ENCODE data around the gene GALNS.

GALNS gene

DNA sequence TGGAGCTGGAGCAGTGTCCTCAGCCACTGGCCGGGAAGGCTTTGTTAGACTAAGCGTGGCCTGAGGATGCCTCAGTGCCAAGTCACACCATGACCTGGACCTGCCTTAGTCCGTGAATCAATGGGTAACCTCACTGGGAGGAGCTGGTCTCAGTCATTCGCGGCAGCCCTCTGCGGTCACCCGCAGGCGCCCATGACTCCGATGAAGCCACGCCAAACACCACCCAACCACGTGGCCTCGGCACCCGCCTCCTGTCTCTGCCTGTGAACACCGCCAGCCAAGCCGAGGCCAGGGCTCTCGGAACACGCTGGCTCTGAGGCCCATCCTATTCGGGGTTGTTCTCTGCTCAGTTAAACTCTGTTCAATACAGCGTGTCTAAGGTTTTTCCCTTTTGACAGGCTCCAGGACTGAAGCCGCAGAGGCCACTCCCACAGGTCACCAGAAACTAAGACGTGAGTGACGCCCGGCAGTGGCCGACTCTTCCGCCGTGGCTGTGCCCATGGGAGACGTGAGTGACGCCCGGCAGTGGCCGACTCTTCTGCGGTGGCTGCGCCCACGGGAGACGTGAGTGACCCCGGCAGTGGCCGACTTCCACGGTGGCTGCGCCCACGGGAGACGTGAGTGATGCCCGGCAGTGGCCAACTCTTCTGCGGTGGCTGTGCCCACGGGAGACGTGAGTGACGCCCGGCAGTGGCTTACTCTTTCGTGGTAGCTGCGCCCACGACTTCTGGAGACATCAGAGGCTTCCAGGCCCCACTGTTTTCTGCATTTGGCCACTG is 26.6 kb upstream of the GALNS start:
- H3K36me3 ChIP-seq (ENCODE audit: insufficient read depth, insufficient read length, low read length) = no peaks in the 10 kb centered on the region
- H3K9me3 ChIP-seq (ENCODE audit: insufficient read depth, low read length) = no peaks in the 10 kb centered on the region
- no peaks in the 10 kb centered on the region for H3K27me3 ChIP-seq (ENCODE audit: insufficient read depth, insufficient read length)
- no peak for DNase-seq (ENCODE audit: low read depth, low spot score)
- H3K9ac ChIP-seq (ENCODE audit: insufficient read length, low read depth) = no peak overlapping the region
- TF ChIP-seq SUZ12 (IDR thresholded peaks at IDR 0.05; ENCODE audit: extremely low read depth, insufficient read depth, insufficient read length) = no peak
- no peak for TF ChIP-seq ZNF274 (IDR thresholded peaks at IDR 0.05; ENCODE audit: low read depth, low read length)
- TF ChIP-seq YY1 (IDR thresholded peaks at IDR 0.05; ENCODE audit: insufficient read depth, insufficient read length) = no peak
- peaks cover 26% of the 10 kb centered on the region for H3K4me1 ChIP-seq (ENCODE audit: insufficient read depth, insufficient read length)
- no peak overlapping the region for H3K4me3 ChIP-seq (ENCODE audit: insufficient read length, low read depth)

- TF ChIP-seq SUZ12 (IDR thresholded peaks at IDR 0.05; ENCODE audit: extremely low read depth, insufficient read depth, insufficient read length) = no peak
- TF ChIP-seq ZNF274 (IDR thresholded peaks at IDR 0.05; ENCODE audit: low read depth, low read length) = no peak
- no peak for TF ChIP-seq YY1 (IDR thresholded peaks at IDR 0.05; ENCODE audit: insufficient read depth, insufficient read length)
- Histone ChIP-seq H3K4me1 (ENCODE audit: insufficient read depth, insufficient read length) (peaks cover 27% of the 10 kb centered on the region), H3K27me3 (ENCODE audit: insufficient read depth, insufficient read length) (no peaks in the 10 kb centered on the region), H3K9ac (ENCODE audit: insufficient read length, low read depth) (no peak overlapping the region), H3K4me3 (ENCODE audit: insufficient read length, low read depth) (no peak overlapping the region), H3K9me3 (ENCODE audit: insufficient read depth, low read length) (no peaks in the 10 kb centered on the region), H3K36me3 (ENCODE audit: insufficient read depth, insufficient read length, low read length) (no peaks in the 10 kb centered on the region)
- no peak for DNase-seq (ENCODE audit: low read depth, low spot score)
Measured at GRCh38 chr16:88882358-88883030, 25.7 kb upstream of the GALNS start.

DNA sequence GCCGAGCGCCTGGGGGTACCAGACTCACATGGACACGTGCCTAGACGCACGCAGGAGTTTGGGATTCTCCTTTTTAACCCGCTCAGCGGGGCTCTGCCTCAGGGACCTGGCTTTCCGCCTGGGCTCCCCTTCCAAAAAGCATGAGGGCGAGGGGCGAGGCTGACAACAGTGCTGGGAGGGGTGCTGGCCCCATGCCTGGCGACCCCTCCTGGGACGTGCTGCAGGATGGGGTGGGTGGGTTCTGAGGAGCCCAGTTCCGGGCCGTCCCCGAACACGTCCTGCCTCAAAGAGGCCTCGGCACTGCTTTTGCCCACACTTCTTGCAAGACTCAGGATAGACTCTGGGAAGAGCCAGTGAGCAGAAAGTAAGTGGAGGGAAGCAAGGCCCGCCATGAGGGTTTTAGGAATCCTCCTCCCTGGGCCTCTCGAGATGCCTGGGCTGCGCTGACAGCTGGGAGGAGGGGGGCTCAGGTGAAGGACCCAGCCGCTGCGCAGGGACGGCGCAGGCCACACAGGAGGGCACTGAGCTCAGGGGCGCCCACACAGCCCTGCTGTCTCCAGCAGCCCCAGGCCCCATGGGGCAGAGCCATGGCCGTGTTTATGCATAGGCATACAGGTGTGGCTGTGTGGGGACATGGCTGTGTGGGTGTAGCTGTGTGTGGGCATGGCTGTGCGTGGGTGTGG is 25.1 kb upstream of the GALNS start:
- Histone ChIP-seq H3K4me3 (ENCODE audit: insufficient read length, low read depth) (no peak overlapping the region), H3K9ac (ENCODE audit: insufficient read length, low read depth) (no peak overlapping the region), H3K9me3 (ENCODE audit: insufficient read depth, low read length) (no peaks in the 10 kb centered on the region), H3K36me3 (ENCODE audit: insufficient read depth, insufficient read length, low read length) (no peaks in the 10 kb centered on the region), H3K27me3 (ENCODE audit: insufficient read depth, insufficient read length) (no peaks in the 10 kb centered on the region), H3K4me1 (ENCODE audit: insufficient read depth, insufficient read length) (peaks cover 29% of the 10 kb centered on the region)
- TF ChIP-seq YY1 (IDR thresholded peaks at IDR 0.05; ENCODE audit: insufficient read depth, insufficient read length) = no peak
- TF ChIP-seq SUZ12 (IDR thresholded peaks at IDR 0.05; ENCODE audit: extremely low read depth, insufficient read depth, insufficient read length) = no peak
- TF ChIP-seq ZNF274 (IDR thresholded peaks at IDR 0.05; ENCODE audit: low read depth, low read length) = no peak
- no peak for DNase-seq (ENCODE audit: low read depth, low spot score)

DNA sequence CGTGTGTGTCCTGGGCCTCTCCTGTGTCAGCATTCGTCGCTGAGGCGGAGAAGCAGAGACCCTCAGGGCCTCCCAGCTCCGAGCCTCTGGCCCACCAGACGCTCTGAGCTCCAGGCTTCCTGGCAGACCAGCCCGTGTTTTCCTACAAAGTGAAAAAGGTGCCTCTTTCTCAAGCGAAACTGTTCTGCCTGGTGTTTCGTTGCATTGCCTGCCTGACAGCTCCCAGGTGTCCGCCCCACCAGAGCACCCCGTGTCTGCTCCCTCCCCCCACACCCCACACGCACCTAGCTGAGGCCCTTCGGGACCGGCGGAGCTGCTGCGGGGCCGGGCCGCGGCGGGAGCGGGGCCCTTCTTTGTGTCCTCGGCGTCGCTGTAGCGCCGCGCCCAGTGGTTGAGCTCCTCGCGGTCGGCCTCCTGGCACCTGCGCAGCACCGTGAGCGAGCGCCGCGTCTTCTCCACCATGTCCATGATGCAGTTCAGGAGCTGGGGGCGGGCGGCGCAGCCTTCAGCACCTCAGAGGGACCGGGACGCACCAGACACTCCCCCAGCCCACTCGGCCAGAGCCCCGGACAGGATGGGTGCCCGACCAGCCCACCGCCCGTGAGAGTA is 24.4 kb upstream of the GALNS start:
- H3K4me3 ChIP-seq (ENCODE audit: insufficient read length, low read depth) = no peak overlapping the region
- H3K4me1 ChIP-seq (ENCODE audit: insufficient read depth, insufficient read length) = peaks cover 27% of the 10 kb centered on the region
- TF ChIP-seq YY1 (IDR thresholded peaks at IDR 0.05; ENCODE audit: insufficient read depth, insufficient read length) = no peak
- no peak for TF ChIP-seq SUZ12 (IDR thresholded peaks at IDR 0.05; ENCODE audit: extremely low read depth, insufficient read depth, insufficient read length)
- TF ChIP-seq ZNF274 (IDR thresholded peaks at IDR 0.05; ENCODE audit: low read depth, low read length) = no peak
- H3K36me3 ChIP-seq (ENCODE audit: insufficient read depth, insufficient read length, low read length) = no peaks in the 10 kb centered on the region
- H3K27me3 ChIP-seq (ENCODE audit: insufficient read depth, insufficient read length) = no peaks in the 10 kb centered on the region
- H3K9me3 ChIP-seq (ENCODE audit: insufficient read depth, low read length) = no peaks in the 10 kb centered on the region
- no peak for DNase-seq (ENCODE audit: low read depth, low spot score)
- H3K9ac ChIP-seq (ENCODE audit: insufficient read length, low read depth) = peak overlapping the region; percentile 50

DNA sequence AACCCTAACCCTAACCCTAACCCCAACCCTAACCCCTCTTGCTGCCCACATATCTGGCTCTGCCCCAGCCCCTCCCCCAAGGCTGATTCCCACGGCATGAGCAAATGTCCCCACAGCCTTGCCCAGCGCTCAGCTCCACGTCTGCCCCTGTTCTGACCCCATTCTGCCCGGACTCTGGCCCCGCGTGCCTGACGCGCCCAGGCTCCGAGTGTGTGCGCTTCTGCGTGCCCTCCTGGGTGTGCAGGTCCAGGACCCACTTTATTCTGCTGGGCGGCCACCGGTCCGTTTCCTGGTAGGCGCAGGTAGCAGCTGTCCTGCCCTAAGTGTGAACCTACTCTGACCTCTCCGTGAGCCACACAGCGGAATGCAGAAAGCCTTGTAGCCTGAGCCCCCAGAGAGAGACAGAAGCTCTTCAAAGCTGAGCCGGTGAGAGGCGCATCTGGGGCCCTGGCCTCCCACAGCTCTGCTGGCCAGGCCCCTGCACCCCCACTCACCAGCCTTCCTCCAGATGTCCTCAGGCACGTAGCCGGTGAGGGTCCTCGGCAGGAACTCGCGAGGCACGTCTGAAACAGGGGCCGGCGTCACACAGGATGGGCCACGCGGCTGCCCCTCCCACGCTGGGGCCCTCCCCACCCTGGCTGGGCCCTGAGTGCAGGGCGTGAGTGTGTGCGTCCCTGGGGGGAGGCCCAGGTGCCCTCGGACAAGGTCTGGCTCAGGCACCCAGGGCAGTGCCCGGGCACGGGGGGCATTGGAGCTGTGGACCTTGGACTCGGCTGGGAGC is 23.7 kb upstream of the GALNS start:
- peaks cover 24% of the 10 kb centered on the region for H3K4me1 ChIP-seq (ENCODE audit: insufficient read depth, insufficient read length)
- H3K36me3 ChIP-seq (ENCODE audit: insufficient read depth, insufficient read length, low read length) = no peaks in the 10 kb centered on the region
- H3K9me3 ChIP-seq (ENCODE audit: insufficient read depth, low read length) = no peaks in the 10 kb centered on the region
- no peak for DNase-seq (ENCODE audit: low read depth, low spot score)
- H3K27me3 ChIP-seq (ENCODE audit: insufficient read depth, insufficient read length) = no peaks in the 10 kb centered on the region
- H3K4me3 ChIP-seq (ENCODE audit: insufficient read length, low read depth) = no peak overlapping the region
- peak overlapping the region; percentile 50 for H3K9ac ChIP-seq (ENCODE audit: insufficient read length, low read depth)
- TF ChIP-seq SUZ12 (IDR thresholded peaks at IDR 0.05; ENCODE audit: extremely low read depth, insufficient read depth, insufficient read length) (no peak), ZNF274 (IDR thresholded peaks at IDR 0.05; ENCODE audit: low read depth, low read length) (no peak), YY1 (IDR thresholded peaks at IDR 0.05; ENCODE audit: insufficient read depth, insufficient read length) (no peak)

DNA sequence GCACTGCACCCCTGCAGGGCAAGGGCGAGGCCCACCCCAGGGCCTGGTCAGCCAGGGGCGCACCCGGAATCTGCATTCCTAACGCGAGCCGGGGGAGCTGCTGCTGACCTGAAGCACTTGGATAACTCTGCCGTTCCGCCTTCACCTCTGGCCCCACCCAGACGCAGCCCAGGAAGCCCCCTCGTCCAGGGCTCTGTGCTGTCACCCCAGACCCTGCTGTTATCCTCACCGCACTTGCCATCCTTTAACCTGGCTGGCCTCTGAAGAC is 23.0 kb upstream of the GALNS start:
- Histone ChIP-seq H3K36me3 (ENCODE audit: insufficient read depth, insufficient read length, low read length) (no peaks in the 10 kb centered on the region), H3K4me1 (ENCODE audit: insufficient read depth, insufficient read length) (peaks cover 24% of the 10 kb centered on the region)

More for the DNA sequence above, 23.0 kb upstream of the GALNS start:
- Histone ChIP-seq H3K27me3 (ENCODE audit: insufficient read depth, insufficient read length) (no peaks in the 10 kb centered on the region), H3K9me3 (ENCODE audit: insufficient read depth, low read length) (no peaks in the 10 kb centered on the region), H3K9ac (ENCODE audit: insufficient read length, low read depth) (no peak overlapping the region), H3K4me3 (ENCODE audit: insufficient read length, low read depth) (no peak overlapping the region)
- DNase-seq (ENCODE audit: low read depth, low spot score) = no peak
- TF ChIP-seq ZNF274 (IDR thresholded peaks at IDR 0.05; ENCODE audit: low read depth, low read length) (no peak), YY1 (IDR thresholded peaks at IDR 0.05; ENCODE audit: insufficient read depth, insufficient read length) (no peak), SUZ12 (IDR thresholded peaks at IDR 0.05; ENCODE audit: extremely low read depth, insufficient read depth, insufficient read length) (no peak)

All from NT2/D1 (cell line).